Osteoblast (primary cell): ENCODE measurements around the gene LRRC8D. TPM values are rescaled to one million over a fixed set of nuclear protein-coding genes. Genes with fewer than 3 reads are reported as not detected.

Experiments used
- DNase-seq: peaks from one replicate; pipeline ENCODE4 v3.0.0; 2011; ENCODE audit warnings: low spot score, mixed read lengths; ENCODE audit not compliant: insufficient read length; ENCODE audit errors: missing footprints
- H2AFZ ChIP-seq: 2 replicates; pipeline ENCODE4 v1.6.0; 2011; ENCODE audit warnings: mild to moderate bottlenecking, low read length
- H3K27ac ChIP-seq: 2 replicates; pipeline ENCODE4 v1.5.1; 2011; ENCODE audit warnings: mild to moderate bottlenecking, low read depth, low read length, moderate library complexity
- H3K27me3 ChIP-seq: 2 replicates; pipeline ENCODE4 v1.6.0; 2012; ENCODE audit warnings: mild to moderate bottlenecking, control low read depth, inconsistent platforms, low read length, moderate library complexity; ENCODE audit not compliant: insufficient read depth
- H3K36me3 ChIP-seq: 2 replicates; pipeline ENCODE4 v1.5.1; 2011; ENCODE audit warnings: mild to moderate bottlenecking, low read length, control low read depth, moderate library complexity; ENCODE audit not compliant: insufficient read depth
- H3K4me1 ChIP-seq: 2 replicates; pipeline ENCODE4 v1.5.1; 2011; ENCODE audit warnings: mild to moderate bottlenecking, low read length, control low read depth, moderate library complexity; ENCODE audit not compliant: insufficient read depth
- H3K4me2 ChIP-seq: 2 replicates; pipeline ENCODE4 v1.6.0; 2011; ENCODE audit warnings: mild to moderate bottlenecking, low read length; ENCODE audit not compliant: insufficient read depth
- H3K4me3 ChIP-seq: fragments of 200-600 bp; sonication (generic); 3 replicates; pipeline ENCODE4 v1.5.1; 2012; ENCODE audit warnings: mild to moderate bottlenecking, low read length, inconsistent platforms; ENCODE audit not compliant: insufficient read depth
- H3K79me2 ChIP-seq: 2 replicates; pipeline ENCODE4 v1.6.0; 2012; ENCODE audit warnings: mild to moderate bottlenecking, low read length, control low read depth, inconsistent platforms; ENCODE audit not compliant: insufficient read depth
- H3K9me3 ChIP-seq: 2 replicates; pipeline ENCODE4 v1.5.1; 2011; ENCODE audit warnings: low read depth, low read length, control low read depth
- H4K20me1 ChIP-seq: 2 replicates; pipeline ENCODE4 v1.6.0; 2012; ENCODE audit warnings: mild to moderate bottlenecking, low read length, control low read depth; ENCODE audit not compliant: insufficient read depth
- CTCF ChIP-seq: IDR thresholded peaks from 2 replicates; pipeline ENCODE4 v1.5.1; 2011; ENCODE audit warnings: mild to moderate bottlenecking, low read depth, low read length, moderate library complexity; ENCODE audit errors: extremely low read depth
- total RNA-seq: library from RNA; depleted of rRNA; stranded (reverse); fragments of >200 nt; gene quantifications from 2 replicates; pipeline ENCODE4 v1.2.3, GENCODE V29; 2012

LRRC8D gene
- total RNA-seq, 1 donor = 30.4 TPM

- DNase-seq = no peak
- TF ChIP-seq CTCF = no peak
- Histone ChIP-seq H3K4me3 (no peak overlapping the region), H3K9me3 (no peaks in the 10 kb centered on the region), H2AFZ (no peak overlapping the region), H3K36me3 (peaks cover 2% of the 10 kb centered on the region), H3K27me3 (no peaks in the 10 kb centered on the region), H3K4me2 (no peak overlapping the region), H3K4me1 (peaks cover 28% of the 10 kb centered on the region), H3K79me2 (no peaks in the 10 kb centered on the region), H4K20me1 (no peaks in the 10 kb centered on the region), H3K27ac (no peak overlapping the region)
Observed at GRCh38 chr1:89941110-89941766, 120.4 kb downstream of the LRRC8D start.

- Histone ChIP-seq H3K27ac (no peak overlapping the region), H3K4me2 (no peak overlapping the region), H3K9me3 (no peaks in the 10 kb centered on the region), H3K4me1 (peaks cover 28% of the 10 kb centered on the region), H3K79me2 (no peaks in the 10 kb centered on the region), H2AFZ (no peak overlapping the region), H3K4me3 (no peak overlapping the region), H4K20me1 (no peaks in the 10 kb centered on the region), H3K27me3 (no peaks in the 10 kb centered on the region), H3K36me3 (no peaks in the 10 kb centered on the region)
- TF ChIP-seq CTCF = no peak
- DNase-seq = no peak
Observed at GRCh38 chr1:89942014-89942413, 121.2 kb downstream of the LRRC8D start.

GRCh38 chr1:89942825-89943658 is 122.2 kb downstream of the LRRC8D start:
- Histone ChIP-seq H4K20me1 (no peaks in the 10 kb centered on the region), H3K79me2 (no peaks in the 10 kb centered on the region), H2AFZ (peak overlapping the region; percentile 35), H3K36me3 (no peaks in the 10 kb centered on the region), H3K9me3 (no peaks in the 10 kb centered on the region), H3K4me1 (peaks cover 24% of the 10 kb centered on the region), H3K27ac (peak overlapping the region; percentile 57), H3K27me3 (no peaks in the 10 kb centered on the region), H3K4me2 (peak overlapping the region; percentile 6), H3K4me3 (no peak overlapping the region)
- no peak for DNase-seq
- TF ChIP-seq CTCF = no peak
